ENCODE data around the gene CDK13.
"Not testable (repeated sequence)": the region's sequence is repeated elsewhere in the genome, so short reads cannot be mapped to it uniquely, and the experiment has no call there.

The CDK13 gene

DNA sequence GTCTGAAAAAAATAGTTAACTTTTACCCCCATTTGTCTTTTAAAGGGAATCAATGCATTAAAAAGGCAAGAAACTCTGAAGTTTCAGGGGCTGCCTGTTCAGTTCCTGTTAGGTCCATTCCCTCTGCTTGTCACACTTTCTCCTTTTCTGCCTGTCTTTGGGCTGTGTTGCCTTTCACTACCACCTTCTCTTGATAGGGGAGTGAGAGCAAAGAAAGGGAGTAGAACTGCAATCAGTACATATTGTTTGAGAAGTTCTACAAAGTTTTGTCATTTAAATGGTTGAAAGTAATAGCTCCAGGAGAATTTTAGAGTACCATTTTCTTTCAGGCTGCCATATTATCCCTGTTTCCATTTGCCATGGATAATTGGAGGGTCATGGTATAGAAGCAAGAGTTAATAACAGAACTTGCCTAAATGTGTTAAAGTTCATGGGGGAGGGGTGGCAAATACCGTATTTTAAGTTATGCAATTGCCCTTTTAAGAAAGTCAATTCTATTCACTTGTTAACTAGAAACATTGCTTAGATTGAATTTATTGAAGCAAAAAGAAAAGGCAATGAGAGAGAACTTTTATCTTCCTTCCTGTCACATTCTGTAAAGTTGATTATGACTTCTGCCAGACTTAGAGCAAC is 145.8 kb downstream of the CDK13 start:
- in situ Hi-C loops (cut with MboI; ENCODE audit: low sequenced_read_pairs) = no loop called here

DNA sequence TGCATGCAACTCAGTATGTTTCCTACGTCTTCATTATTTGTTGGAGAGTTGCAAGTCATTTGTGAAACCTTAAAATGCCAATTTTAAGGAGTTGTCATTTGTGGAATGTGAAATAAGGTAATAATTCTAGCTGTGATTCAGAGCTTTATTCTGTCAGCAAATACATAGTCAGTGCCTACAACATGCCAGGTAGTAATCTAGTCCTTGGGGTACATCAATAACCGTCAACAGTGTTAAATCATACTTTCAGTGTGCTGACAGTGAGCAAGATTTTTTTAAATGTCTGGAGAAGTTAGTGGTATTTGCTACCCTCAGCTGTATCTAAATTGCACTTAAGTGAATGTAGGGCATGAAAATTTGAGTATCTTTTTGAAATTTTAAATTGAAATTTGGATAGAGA is 147.7 kb downstream of the CDK13 start:
- in situ Hi-C loops (cut with MboI; ENCODE audit: low sequenced_read_pairs) = no loop called here

DNA sequence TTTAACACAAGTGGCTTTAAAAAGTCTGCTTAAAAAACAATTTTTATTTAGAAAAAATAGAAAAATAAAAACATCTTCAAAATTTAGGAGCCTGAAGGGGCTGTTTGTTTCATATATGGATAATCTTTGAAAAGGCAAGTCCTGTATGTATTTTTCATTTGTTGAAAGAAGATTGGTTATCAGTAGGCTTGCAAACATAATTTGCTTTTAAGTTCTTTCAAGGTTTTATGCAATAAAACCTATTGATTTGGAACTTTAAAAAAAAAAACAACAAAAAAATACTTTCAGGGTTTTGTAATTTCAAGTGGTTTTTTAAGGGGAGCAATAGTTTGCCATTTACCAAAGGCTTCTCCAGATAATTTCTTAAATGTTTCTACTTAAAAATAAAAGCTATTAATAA is 148.8 kb downstream of the CDK13 start:
- in situ Hi-C loops (cut with MboI; ENCODE audit: low sequenced_read_pairs) = no loop called here

DNA sequence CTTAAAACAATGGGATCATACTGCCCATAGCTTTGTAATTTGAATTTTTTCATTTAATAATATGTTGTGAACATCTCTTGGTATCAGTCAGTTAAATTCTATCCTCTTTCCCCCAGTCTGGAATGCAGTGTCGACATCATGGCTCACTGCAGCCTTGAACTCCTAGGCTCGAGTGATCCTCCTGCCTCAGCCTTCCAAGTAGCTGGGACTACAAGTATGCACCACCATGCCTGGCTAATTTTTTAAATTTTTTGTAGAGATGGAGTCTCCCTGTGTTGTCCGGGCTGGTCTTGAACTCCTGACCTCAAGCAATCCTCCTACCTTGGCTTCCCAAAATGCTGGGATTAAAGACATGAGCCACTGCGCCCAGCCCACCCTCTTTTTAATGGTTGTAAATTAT is 149.8 kb downstream of the CDK13 start:
- in situ Hi-C loops (cut with MboI; ENCODE audit: low sequenced_read_pairs) = no loop called here

DNA sequence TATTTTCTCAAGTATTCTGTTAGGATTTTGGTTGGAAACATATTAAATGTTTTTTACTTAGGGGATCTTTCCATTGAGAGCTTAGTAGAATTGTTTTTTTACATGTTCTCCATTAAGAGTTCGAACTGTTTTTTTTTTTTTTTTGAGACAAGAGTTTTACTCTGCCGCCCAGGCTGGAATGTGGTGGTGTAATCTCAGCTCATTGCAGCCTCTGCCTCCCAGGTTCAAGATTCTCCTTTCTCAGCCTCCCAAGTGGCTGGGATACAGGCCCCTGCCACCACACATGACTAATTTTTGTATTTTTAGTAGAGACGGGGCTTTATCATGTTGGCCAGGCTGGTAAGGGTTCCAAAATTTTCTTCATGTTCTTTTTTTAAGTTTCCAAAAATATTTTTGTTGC is 151.1 kb downstream of the CDK13 start:
- in situ Hi-C loops (cut with MboI; ENCODE audit: low sequenced_read_pairs) = no loop called here

DNA sequence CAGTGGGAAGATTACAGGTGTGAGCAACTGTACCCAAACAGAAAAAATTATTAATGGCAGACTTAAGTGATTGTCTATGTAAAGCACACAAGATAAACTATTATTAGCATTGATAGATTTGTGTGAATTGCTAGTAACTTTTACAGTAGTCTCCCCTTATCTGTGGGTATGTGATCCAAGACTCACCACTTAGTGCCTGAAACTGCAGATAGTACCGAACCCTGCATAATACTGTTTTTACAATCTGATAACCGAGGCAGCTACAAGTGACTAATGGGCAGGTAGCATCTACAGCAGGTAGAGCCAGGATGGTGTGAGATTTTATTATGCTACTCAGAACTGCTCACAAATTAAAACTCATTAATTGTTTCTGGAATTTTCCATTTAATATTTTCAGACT is 152.8 kb downstream of the CDK13 start:
- in situ Hi-C loops (cut with MboI; ENCODE audit: low sequenced_read_pairs) = no loop called here

DNA sequence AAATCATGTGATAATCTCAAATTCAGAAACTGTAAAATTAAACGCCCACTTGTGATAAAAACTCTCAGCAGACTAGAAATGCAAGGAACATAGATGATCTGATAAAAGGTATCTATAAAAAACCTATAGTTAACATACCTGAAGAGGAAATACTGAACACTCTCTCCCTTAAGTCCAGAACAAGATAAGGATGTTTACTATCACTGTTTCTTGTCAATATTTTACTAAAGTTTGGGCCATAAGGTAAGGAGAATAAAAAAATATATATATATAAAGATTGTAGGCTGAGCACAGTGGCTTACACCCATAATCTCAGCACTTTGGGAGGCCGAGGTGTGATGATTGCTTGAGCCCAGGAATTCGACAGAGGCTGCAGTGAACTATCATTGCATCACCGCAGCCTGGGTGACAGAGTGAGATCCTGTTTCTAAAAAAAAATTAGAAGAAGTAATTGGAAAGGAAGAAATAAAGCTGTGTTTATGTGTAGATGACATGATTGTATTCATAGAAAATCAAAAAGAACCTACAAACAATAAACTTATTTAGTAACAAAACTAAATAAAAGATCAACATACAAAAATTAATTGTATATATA is 155.9 kb downstream of the CDK13 start:
- in situ Hi-C loops (cut with MboI; ENCODE audit: low sequenced_read_pairs) = no loop called here

DNA sequence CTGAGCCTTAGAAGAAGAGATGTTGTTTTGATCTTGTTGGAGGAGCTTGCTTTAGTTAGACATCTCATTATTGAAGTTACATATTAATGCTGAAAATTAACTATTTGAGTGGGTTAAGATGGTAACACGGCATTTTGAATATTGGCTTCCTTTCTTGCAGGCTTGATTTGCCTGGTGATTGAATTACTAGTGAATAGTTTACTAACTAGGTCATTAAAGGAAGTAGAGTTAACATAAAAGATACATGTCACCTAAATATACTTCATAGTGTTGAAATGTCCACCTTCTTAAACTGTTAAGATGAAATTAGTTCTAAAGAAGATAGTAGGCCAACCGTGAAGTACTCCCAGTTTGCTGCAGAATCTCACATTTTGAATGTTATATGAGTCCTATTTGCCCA is 165.9 kb downstream of the CDK13 start:
- in situ Hi-C loops (cut with MboI; ENCODE audit: low sequenced_read_pairs) = no loop called here

DNA sequence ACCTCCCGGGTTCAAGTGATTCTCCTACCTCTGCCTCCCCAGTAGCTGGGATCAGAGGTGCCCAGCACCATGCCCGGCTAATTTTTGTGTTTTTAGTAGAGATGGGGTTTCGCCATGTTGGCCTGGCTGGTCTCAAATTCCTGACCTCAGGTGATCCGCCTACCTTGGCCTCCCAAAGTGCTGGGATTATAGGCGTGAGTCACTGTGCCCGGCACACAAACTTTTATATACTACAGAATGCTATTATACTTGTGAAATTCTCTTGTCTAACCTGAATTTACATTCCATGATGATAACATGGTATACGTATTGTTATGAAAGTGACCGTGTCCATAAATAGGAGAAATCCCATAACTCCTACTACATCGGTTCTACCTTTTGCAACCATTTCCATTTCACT is 167.1 kb downstream of the CDK13 start:
- in situ Hi-C loops (cut with MboI; ENCODE audit: low sequenced_read_pairs) = not testable (repeated sequence)

DNA sequence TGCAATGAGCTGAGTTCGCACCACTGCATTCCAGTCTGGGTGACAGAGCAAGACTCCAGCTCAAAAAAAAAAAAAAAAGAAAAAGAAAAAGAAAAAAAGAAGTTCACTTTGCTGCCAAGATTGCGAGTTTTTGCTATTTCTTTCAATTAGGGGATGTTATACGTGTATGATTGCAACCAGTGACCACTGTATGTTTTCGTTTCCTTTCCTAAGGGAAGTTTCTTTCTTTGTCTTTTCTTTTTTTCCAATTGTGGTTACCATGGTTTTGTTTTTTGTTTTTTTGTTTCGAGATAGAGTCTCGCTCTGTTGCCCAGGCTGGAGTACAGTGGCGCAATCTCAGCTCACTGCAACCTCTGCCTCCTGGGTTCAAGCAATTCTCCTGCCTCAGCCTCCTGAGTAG is 168.1 kb downstream of the CDK13 start:
- in situ Hi-C loops (cut with MboI; ENCODE audit: low sequenced_read_pairs) = not testable (repeated sequence)

DNA sequence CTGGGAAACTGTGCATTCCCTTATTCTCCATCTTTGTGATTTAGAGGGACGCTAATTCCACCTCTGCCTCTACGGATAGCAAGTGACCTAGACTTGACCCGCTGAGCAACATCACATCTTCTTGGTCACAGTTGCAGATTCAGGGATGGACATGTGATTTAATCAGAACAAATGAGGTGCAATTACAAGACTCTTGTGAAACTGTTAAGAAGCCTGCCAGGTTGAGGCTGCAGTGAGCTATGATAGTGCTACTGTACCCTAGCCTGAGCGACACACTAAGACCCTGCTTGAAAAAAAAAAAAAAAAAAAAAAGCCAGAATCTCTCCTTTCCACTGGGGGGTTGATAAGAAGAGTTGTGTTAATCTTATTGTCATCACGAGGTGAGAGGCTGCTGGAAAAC is 170.0 kb downstream of the CDK13 start:
- in situ Hi-C loops (cut with MboI; ENCODE audit: low sequenced_read_pairs) = no loop called here

DNA sequence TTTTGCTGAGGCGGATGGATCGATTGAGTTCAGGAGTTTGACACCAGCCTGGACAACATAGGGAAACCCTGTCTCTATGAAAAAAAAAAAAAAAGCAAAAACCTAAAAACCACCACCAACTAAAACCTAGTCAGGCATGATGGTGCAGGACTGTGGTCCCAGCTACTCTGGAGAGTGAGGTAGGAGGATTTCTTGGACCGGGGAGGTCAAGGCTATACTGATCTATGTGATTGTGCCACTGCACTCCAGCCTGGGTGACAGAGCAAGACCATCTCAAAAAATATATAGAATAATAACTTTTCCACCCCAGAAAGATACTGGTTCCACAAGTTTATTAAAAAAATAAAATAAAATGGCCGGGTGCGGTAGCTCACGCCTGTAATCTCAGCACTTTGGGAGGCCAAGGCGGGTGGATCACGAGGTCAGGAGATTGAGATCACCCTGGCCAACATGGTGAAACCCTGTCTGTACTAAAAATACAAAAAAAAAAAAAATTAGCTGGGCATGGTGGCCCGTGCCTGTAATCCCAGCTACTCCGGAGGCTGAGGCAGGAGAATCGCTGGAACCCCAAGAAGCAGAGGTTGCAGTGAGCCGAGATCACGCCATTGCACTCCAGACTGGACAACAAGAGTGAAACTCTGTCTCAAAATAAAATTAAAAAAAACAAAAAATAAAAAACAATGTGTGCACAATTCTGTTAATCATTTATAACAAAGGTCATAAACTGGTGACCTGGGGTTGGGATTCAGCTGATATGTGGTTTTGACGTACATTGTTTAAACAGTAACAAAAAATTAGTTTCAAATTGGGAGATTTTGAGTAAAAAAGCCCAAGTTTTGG is 172.3 kb downstream of the CDK13 start:
- in situ Hi-C loops (cut with MboI; ENCODE audit: low sequenced_read_pairs) = not testable (repeated sequence)

DNA sequence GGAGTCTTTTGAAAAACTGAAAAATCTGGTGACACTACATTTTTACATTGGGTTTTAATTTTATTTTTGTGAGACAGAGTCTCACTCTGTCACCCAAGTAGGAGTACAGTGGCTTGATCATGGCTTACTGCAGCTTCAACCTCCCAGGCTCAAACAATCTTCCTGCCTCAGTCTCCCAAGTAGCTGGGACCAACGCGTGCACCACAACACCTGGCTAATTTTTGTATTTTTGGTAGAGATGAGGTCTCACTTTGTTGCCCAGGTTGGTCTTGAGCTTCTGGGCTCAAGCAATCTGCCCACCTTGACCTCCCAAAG is 172.8 kb downstream of the CDK13 start:
- in situ Hi-C loops (cut with MboI; ENCODE audit: low sequenced_read_pairs) = no loop called here

DNA sequence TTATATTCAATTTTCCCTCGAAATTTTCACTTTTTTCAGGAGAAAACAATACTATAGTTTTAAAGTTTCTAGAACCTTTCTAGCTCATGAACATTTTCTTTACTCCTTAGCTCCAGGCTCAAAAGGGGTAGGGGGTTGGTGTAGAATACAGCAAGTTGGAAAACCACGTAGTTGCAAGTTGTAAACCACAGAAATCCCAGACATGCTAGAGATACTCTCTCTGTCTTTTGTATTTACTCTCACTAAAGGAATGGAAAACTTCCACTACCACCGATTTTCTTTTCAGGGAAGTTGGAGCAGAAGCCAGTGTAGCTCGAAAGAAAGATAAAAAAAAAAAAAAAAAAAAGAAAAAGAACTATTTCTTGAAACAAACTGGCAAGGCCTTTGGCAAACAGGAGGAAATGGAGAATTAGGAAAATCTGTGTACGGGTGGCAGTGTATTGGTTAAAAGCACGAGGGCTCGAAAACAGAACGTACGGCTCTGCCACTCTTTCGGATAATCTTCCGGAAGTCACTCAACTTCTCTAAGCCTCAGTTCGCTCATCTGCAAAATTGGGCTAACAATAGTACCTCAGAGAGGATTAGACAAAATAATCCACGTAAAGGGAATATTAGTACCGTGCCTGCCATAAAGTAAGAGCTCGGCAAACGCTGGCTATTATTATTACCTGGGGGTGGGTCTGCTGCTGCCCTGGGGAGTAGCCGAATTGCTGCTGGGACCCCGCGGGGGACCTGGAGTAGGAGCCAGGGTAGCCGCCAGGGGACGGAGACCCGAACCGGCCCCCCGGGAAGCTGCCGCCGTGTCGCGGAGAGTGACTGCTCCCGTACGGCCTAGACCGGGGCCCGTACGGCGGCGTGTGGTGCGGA is 183.7 kb downstream of the CDK13 start:
- in situ Hi-C loops (cut with MboI; ENCODE audit: low sequenced_read_pairs) = no loop called here

DNA sequence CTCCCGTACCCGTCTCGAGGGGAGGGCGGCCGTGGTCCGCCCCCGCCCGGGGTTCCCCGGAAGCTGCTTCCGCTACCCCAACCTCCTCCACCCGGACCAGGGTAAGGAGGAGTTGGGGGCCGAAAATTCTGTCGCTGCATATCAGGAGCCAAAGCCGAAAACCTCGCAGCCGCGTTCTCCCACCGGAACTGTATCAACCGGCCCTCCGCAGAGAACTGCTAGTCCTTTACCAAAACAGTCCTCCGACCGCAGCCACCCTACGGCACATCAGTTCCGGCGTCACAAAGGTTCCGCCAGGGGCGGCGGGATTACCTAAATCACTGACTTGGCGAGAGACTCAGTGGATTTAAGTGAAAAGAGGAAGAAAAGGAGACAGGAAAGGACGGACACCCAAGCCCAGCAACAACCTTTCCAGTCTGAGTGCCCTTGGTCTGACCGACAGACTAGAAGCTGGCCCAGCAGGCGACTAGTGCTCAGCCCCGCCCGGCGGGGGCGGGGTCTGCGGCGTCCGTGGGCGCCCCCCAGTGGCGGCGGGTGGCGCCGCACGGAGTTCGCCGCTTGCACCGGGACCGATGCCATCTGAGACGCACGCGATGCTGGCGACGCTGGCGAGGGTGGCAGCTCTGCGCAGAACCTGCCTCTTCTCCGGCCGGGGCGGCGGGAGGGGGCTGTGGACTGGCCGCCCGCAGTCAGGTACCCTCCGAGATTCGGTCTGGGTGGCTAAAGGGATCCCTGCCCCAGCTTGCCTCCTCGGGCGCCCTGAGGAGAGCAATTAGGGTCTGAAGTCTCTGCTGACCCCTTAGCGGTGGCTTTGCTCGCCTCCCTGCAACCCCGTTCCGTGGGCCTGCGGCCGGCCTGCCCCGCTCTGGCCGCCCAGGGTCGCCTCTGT is 184.6 kb downstream of the CDK13 start, which contains the start of the genes MPLKIP and SUGCT:
Gene MPLKIP, minus strand, starts transcription at position 195 of the 889 bp plus-strand sequence. Its CDS starts 55 bp downstream, at position 140.
Gene SUGCT, plus strand, starts transcription at position 578 of the 889 bp plus-strand sequence.
- in situ Hi-C loops (cut with MboI; ENCODE audit: low sequenced_read_pairs) = no loop called here

DNA sequence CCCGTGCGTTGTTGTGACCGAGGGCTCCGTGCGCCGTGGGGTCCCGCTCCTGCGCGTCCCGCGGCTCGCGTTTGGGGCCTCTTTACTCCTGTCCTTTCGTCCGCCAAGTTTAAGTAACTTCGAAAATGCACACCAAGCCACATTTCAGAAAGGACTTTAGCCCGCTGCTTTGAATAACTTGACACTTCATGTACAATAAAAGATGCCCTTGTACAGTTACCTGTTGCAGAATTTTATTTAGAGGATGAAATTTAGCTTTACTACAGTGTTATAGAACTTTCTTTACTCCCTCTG is 185.2 kb downstream of the CDK13 start:
- in situ Hi-C loops (cut with MboI; ENCODE audit: low sequenced_read_pairs) = no loop called here

DNA sequence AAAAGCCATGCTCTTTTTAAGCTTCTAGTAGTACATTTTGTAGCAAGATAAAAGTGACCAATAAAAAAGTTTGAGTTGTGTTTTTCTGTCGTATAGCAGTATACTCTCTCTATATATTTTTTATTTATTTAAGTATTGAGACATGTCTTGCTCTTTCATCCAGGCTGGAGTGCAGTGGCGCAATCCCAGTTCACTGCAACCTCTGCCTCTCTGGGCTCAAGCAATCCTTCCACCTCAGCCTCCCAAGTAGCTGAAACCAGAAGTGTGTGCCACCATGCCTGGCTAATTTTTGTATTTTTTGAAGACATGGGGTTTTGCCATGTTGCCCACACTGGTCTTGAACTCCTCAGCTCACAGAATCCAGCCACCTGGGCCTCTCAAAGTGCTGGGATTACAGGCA is 187.5 kb downstream of the CDK13 start:
- in situ Hi-C loops (cut with MboI; ENCODE audit: low sequenced_read_pairs) = no loop called here

DNA sequence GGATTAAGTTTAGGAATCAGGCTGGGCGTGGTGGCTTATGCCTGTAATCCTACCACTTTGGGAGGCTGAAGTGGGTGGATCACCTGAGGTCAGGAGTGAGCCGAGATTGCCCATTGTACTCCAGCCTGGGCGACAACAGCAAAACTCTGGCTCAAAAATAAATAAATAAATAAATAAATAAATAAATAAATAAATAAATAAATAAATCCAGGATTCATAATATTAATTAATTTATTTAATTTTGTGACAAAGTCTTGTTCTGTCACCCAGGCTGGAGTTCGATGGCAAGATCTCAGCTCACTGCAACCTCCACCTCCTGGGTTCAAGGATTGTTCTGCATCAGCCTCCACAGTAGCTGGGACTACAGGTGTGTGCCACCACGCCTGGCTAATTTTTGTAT is 188.9 kb downstream of the CDK13 start:
- in situ Hi-C loops (cut with MboI; ENCODE audit: low sequenced_read_pairs) = no loop called here

DNA sequence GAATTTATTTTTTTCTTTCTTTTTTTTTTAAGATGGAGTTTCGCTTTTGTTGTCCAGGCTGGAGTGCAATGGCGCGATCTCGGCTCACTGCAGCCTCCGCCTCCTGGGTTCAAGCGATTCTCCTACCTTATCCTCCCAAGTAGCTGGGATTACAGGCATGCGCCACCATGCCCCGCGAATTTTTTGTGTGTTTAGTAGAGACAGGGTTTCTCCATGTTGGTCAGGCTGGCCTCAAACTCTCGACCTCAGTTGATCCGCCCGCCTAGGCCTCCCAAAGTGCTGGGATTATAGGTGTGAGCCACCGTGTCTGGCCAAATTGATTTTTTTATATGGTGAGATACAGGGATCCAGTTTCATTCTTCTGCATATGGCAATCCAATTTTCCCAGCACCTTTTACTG is 189.8 kb downstream of the CDK13 start:
- in situ Hi-C loops (cut with MboI; ENCODE audit: low sequenced_read_pairs) = not testable (repeated sequence)

DNA sequence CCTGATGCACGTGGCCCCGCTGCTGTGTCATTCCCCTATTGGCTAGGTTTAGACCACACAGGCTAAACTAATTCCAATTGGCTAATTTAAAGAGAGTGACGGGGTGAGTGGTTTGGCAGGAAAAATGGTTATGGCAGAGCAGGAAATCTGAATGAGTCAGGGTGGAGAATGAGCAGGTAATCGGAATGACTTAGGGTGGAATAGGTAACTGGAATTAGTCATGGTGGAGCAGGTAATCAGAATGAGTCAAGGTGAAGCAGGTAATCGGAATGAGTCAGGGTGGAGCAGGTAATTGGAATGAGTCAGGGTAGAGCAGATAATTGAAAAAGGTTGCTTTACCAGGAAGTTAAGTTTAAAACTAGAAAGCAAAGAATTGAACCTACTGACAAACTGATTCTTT is 191.9 kb downstream of the CDK13 start:
- in situ Hi-C loops (cut with MboI; ENCODE audit: low sequenced_read_pairs) = not testable (repeated sequence)

All from HL-60/S4 (cell line).